Panc1 (cell line): ENCODE measurements around the gene MBD3. TPM values are rescaled to one million over a fixed set of nuclear protein-coding genes. Genes with fewer than 3 reads are reported as not detected.

Experiments
- ATAC-seq: fragments of 200-7000 bp; cut with Tn5 transposase; 2 replicates; pipeline ENCODE4 v1.9.1; 2020; ENCODE audit warnings: mild to moderate bottlenecking, moderate library complexity
- BruUV-seq: library from RNA; stranded (reverse); fragments of 400-500 nt; replicated peaks from 2 replicates; lab custom pipeline; 2021; lab: Mats Ljungman, UMichigan
- CTCF ChIA-PET: fragments of 300-600 bp; sonication (Branson Sonifier 250); formaldehyde crosslinking; loops from one replicate; lab custom pipeline; 2022; ENCODE audit warnings: antibody characterized with exemption; lab: Charles Lee
- POLR2A ChIA-PET: fragments of 300-600 bp; sonication (Branson Sonifier 250); formaldehyde crosslinking; loops from one replicate; lab custom pipeline; 2022; ENCODE audit warnings: antibody characterized with exemption; lab: Charles Lee
- DNase-seq: peaks from one replicate; pipeline ENCODE4 v3.0.0-alpha.2; 2010; ENCODE audit warnings: low read depth, low spot score
- H3K27ac ChIP-seq: 2 replicates; pipeline ENCODE4 v1.5.1; 2011; ENCODE audit warnings: mild to moderate bottlenecking, low read length, inconsistent platforms
- H3K27me3 ChIP-seq: fragments of 200-500 bp; sonication (Bioruptor generic); 2 replicates; pipeline ENCODE4 v1.6.0; 2014; ENCODE audit warnings: low read length, inconsistent platforms; ENCODE audit not compliant: control insufficient read depth, insufficient read depth
- H3K36me3 ChIP-seq: fragments of 200-500 bp; sonication (Bioruptor generic); 2 replicates; pipeline ENCODE4 v1.5.1; 2014; ENCODE audit warnings: inconsistent platforms, mild to moderate bottlenecking, low read length, moderate library complexity; ENCODE audit not compliant: control insufficient read depth, insufficient read depth
- H3K4me1 ChIP-seq: 2 replicates; pipeline ENCODE4 v1.5.1; 2011; ENCODE audit warnings: inconsistent platforms, mild to moderate bottlenecking, low read length, moderate library complexity; ENCODE audit not compliant: control insufficient read depth, insufficient read depth
- H3K4me3 ChIP-seq, 2 experiments: 2 replicates each; pipeline ENCODE4 v1.5.1; 2011 to 2012; ENCODE audit warnings: low read depth in 2 of 2, low read length in 2 of 2, mild to moderate bottlenecking in 2 of 2, inconsistent platforms in 1 of 2, moderate library complexity in 1 of 2
- H3K9me3 ChIP-seq: fragments of 200-500 bp; sonication (Bioruptor generic); 2 replicates; pipeline ENCODE4 v1.5.1; 2014; ENCODE audit warnings: low read depth, mild to moderate bottlenecking, inconsistent platforms, low read length, moderate library complexity; ENCODE audit not compliant: control insufficient read depth, insufficient read depth
- CTCF ChIP-seq: fragments of 450-650 bp; IDR thresholded peaks from 2 replicates; pipeline ENCODE4 v1.5.1; 2017; ENCODE audit warnings: mild to moderate bottlenecking
- POLR2AphosphoS5 ChIP-seq: IDR thresholded peaks from 2 replicates; pipeline ENCODE4 v1.6.1; 2012; ENCODE audit warnings: mild to moderate bottlenecking, low read depth, low read length, moderate library complexity
- REST ChIP-seq, 2 experiments: IDR thresholded peaks; 2 replicates each; pipeline ENCODE4 v1.6.1; 2011 to 2012; ENCODE audit warnings: low read depth in 2 of 2, control low read depth in 1 of 2, low read length in 1 of 2, mild to moderate bottlenecking in 1 of 2, moderate library complexity in 1 of 2; ENCODE audit not compliant: insufficient read depth in 1 of 2
- SIN3A ChIP-seq: IDR thresholded peaks from 2 replicates; pipeline ENCODE4 v1.6.1; 2012; ENCODE audit warnings: low read depth, mild to moderate bottlenecking, low read length, moderate library complexity, borderline replicate concordance; ENCODE audit not compliant: insufficient read depth
- TCF7L2 ChIP-seq: IDR thresholded peaks from 2 replicates; pipeline ENCODE4 v1.6.1; 2011; ENCODE audit warnings: mild to moderate bottlenecking, low read depth, low read length, inconsistent platforms
- in situ Hi-C: cut with HindIII; loops from 2 replicates; pipeline ENCODE4 v1.10.0; 2016; ENCODE audit warnings: low sequenced_read_pairs, low pct_unique_long_range_greater_than_20kb
- intact Hi-C: fragments of 100-400 bp; cut with micrococcal nuclease; formaldehyde crosslinking; loops from one replicate; pipeline ENCODE4 v1.10.0; 2022; ENCODE audit not compliant: unreplicated experiment
- total RNA-seq: library from RNA; stranded (reverse); gene quantifications from one replicate; pipeline ENCODE4 v1.2.1, GENCODE V29; 2021; ENCODE audit not compliant: unreplicated experiment

Gene MBD3
- total RNA-seq, 1 experiment from 2014 or later: 139 TPM

DNA sequence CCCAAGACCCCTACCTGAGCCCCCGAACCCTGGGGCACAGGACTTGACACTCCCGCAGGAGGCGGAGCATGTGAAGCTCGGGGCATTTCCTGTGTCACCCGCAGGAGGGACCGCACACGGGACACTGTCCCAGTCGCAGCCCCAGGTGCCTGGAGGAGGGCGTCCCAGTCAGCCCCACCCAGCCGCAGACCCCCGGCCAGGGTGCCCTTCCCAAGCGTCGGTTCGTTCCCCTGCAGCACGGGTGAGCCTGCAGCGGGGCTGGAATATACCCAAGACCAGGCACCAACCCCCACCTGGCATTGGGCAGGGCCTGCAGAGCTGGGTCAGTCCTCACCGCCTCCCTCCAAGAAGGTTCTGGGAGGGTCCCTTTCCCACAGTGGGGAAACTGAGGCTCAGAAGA lies 38.1 kb upstream of the MBD3 start:
- TF ChIP-seq SIN3A (no peak), TCF7L2 (no peak), POLR2AphosphoS5 (no peak), CTCF (no peak), REST (IDR thresholded peaks at IDR 0.05; ENCODE audit: insufficient read depth in 1 of 2, low read depth in 2 of 2, low read length in 1 of 2) (no peak)
- intact Hi-C loops (no loop called here), in situ Hi-C loops (no loop called here)
- ATAC-seq (no peak), DNase-seq (no peak)
- Histone ChIP-seq H3K9me3 (no peaks in the 10 kb centered on the region), H3K27me3 (no peaks in the 10 kb centered on the region), H3K36me3 (no peaks in the 10 kb centered on the region), H3K4me3 (no peak overlapping the region), H3K27ac (no peak overlapping the region), H3K4me1 (no peaks in the 10 kb centered on the region)
- POLR2A ChIA-PET: no interaction called here
- BruUV-seq: no TSS peak
- CTCF ChIA-PET: no interaction called here

DNA sequence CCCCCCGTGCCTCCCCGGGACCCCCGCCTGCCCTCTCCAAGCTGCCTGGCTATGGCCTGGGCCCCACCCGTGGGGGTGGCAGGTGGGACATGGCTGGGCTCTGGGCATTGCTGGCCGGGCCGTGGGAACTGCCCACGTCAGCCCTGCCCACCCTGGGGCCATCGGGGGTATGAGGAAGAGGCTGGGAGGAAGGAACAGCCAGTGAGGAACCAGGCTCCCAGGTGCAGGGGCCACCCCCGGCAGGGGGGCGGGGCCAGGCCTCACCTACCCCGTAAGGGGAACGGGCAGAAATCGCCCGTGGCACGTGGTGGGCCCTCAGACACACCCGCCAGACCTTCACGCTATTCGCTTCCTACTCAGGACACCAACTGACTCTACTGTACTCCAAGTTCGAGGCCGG lies 37.3 kb upstream of the MBD3 start:
- ATAC-seq (no peak), DNase-seq (no peak)
- no peak overlapping the region for H3K4me3 ChIP-seq
- TF ChIP-seq REST (IDR thresholded peaks at IDR 0.05; ENCODE audit: insufficient read depth in 1 of 2, low read depth in 2 of 2, low read length in 1 of 2) (no peak), TCF7L2 (no peak), CTCF (no peak), POLR2AphosphoS5 (no peak), SIN3A (no peak)
- H3K9me3 ChIP-seq: no peaks in the 10 kb centered on the region
- intact Hi-C loops: no loop called here
- no TSS peak for BruUV-seq
- POLR2A ChIA-PET: no interaction called here
- no peaks in the 10 kb centered on the region for H3K27me3 ChIP-seq
- CTCF ChIA-PET: no interaction called here
- H3K27ac ChIP-seq: no peak overlapping the region
- in situ Hi-C loops: no loop called here
- H3K4me1 ChIP-seq: no peaks in the 10 kb centered on the region
- H3K36me3 ChIP-seq: no peaks in the 10 kb centered on the region
